Panc1 (cell line): ENCODE data around the gene EEF2K.
A peak's percentile ranks its signal among the peaks of the same experiment; 100 is the strongest.

Source experiments
- CTCF ChIP-seq: fragments of 450-650 bp; IDR thresholded peaks from 2 replicates; pipeline ENCODE4 v1.5.1; 2017; ENCODE audit warnings: mild to moderate bottlenecking
- SIN3A ChIP-seq: IDR thresholded peaks from 2 replicates; pipeline ENCODE4 v1.6.1; 2012; ENCODE audit warnings: low read depth, mild to moderate bottlenecking, low read length, moderate library complexity, borderline replicate concordance; ENCODE audit not compliant: insufficient read depth

- peak; percentile 95 for TF ChIP-seq CTCF
- TF ChIP-seq SIN3A, result no peak
These were observed 10.2 kb upstream of the EEF2K start for GRCh38 chr16:22195695-22196558.
